ENCODE measurements around the gene FOSL1.
A peak's percentile ranks its signal among the peaks of the same experiment; 100 is the strongest.
"Not testable (repeated sequence)": the region's sequence is repeated elsewhere in the genome, so short reads cannot be mapped to it uniquely, and the experiment has no call there.

FOSL1 gene

GRCh38 chr11:65898656-65899355 is 1.4 kb downstream of the FOSL1 start:
- DNase-seq (ENCODE audit: insufficient read length, low spot score): no peak

GRCh38 chr11:65897020-65897471 is 3.1 kb downstream of the FOSL1 start:
- TF ChIP-seq PAX5 (IDR thresholded peaks at IDR 0.05; ENCODE audit: insufficient read depth, low read length, severe bottlenecking): no peak
- TF ChIP-seq TAF1 (IDR thresholded peaks at IDR 0.05; ENCODE audit: low read depth, low read length): no peak
- TF ChIP-seq POU2F2 (IDR thresholded peaks at IDR 0.05; ENCODE audit: low read depth, low read length): no peak
- TF ChIP-seq SPI1 (IDR thresholded peaks at IDR 0.05; ENCODE audit: low read depth, low read length): no peak
- no peak for TF ChIP-seq POLR2AphosphoS5 (IDR thresholded peaks at IDR 0.05; ENCODE audit: low read depth, low read length)
- TF ChIP-seq POLR2A (IDR thresholded peaks at IDR 0.05; ENCODE audit: low read depth, low read length): no peak

More at GRCh38 chr11:65898656-65899355, 1.4 kb downstream of the FOSL1 start:
- TF ChIP-seq POU2F2 (IDR thresholded peaks at IDR 0.05; ENCODE audit: low read depth, low read length) (no peak), POLR2AphosphoS5 (IDR thresholded peaks at IDR 0.05; ENCODE audit: low read depth, low read length) (no peak), SPI1 (IDR thresholded peaks at IDR 0.05; ENCODE audit: low read depth, low read length) (no peak), PAX5 (IDR thresholded peaks at IDR 0.05; ENCODE audit: insufficient read depth, low read length, severe bottlenecking) (no peak), TAF1 (IDR thresholded peaks at IDR 0.05; ENCODE audit: low read depth, low read length) (no peak), POLR2A (IDR thresholded peaks at IDR 0.05; ENCODE audit: low read depth, low read length) (no peak)
- no peak for FAIRE-seq

GRCh38 chr11:65896034-65896999 is 3.9 kb downstream of the FOSL1 start:
- TF ChIP-seq PAX5 (IDR thresholded peaks at IDR 0.05; ENCODE audit: insufficient read depth, low read length, severe bottlenecking): no peak
- no peak for TF ChIP-seq POLR2AphosphoS5 (IDR thresholded peaks at IDR 0.05; ENCODE audit: low read depth, low read length)
- no peak for TF ChIP-seq TAF1 (IDR thresholded peaks at IDR 0.05; ENCODE audit: low read depth, low read length)
- no peak for TF ChIP-seq POU2F2 (IDR thresholded peaks at IDR 0.05; ENCODE audit: low read depth, low read length)
- no peak for TF ChIP-seq POLR2A (IDR thresholded peaks at IDR 0.05; ENCODE audit: low read depth, low read length)
- TF ChIP-seq SPI1 (IDR thresholded peaks at IDR 0.05; ENCODE audit: low read depth, low read length): no peak
- DNase-seq (ENCODE audit: insufficient read length, low spot score) (no peak), FAIRE-seq (no peak)

More at GRCh38 chr11:65897020-65897471, 3.1 kb downstream of the FOSL1 start:
- FAIRE-seq: no peak
- DNase-seq (ENCODE audit: insufficient read length, low spot score): no peak

GRCh38 chr11:65895482-65895981 is 4.7 kb downstream of the FOSL1 start:
- DNase-seq (ENCODE audit: insufficient read length, low spot score): no peak
- TF ChIP-seq PAX5 (IDR thresholded peaks at IDR 0.05; ENCODE audit: insufficient read depth, low read length, severe bottlenecking) (no peak), POLR2AphosphoS5 (IDR thresholded peaks at IDR 0.05; ENCODE audit: low read depth, low read length) (no peak), POLR2A (IDR thresholded peaks at IDR 0.05; ENCODE audit: low read depth, low read length) (no peak), TAF1 (IDR thresholded peaks at IDR 0.05; ENCODE audit: low read depth, low read length) (no peak), SPI1 (IDR thresholded peaks at IDR 0.05; ENCODE audit: low read depth, low read length) (no peak), POU2F2 (IDR thresholded peaks at IDR 0.05; ENCODE audit: low read depth, low read length) (no peak)
- FAIRE-seq: no peak

GRCh38 chr11:65894034-65894591 is 6.1 kb downstream of the FOSL1 start:
- no peak for DNase-seq (ENCODE audit: insufficient read length, low spot score)
- peak; percentile 41 for FAIRE-seq
- no peak for TF ChIP-seq POU2F2 (IDR thresholded peaks at IDR 0.05; ENCODE audit: low read depth, low read length)
- peak; percentile 63 for TF ChIP-seq SPI1 (IDR thresholded peaks at IDR 0.05; ENCODE audit: low read depth, low read length)

GRCh38 chr11:65892661-65893317 is 7.4 kb downstream of the FOSL1 start:
- DNase-seq (ENCODE audit: insufficient read length, low spot score): no peak
- no peak for TF ChIP-seq SPI1 (IDR thresholded peaks at IDR 0.05; ENCODE audit: low read depth, low read length)
- no peak; the same call in none of the 2 replicates for TF ChIP-seq POLR2AphosphoS5 (IDR thresholded peaks at IDR 0.05; ENCODE audit: low read depth, low read length)
- TF ChIP-seq POLR2A (IDR thresholded peaks at IDR 0.05; ENCODE audit: low read depth, low read length): peak; percentile 19; the same call in 1 of the 2 replicates
- FAIRE-seq: no peak

GRCh38 chr11:65892137-65892540 is 8.0 kb downstream of the FOSL1 start:
- FAIRE-seq: peak; percentile 48
- DNase-seq (ENCODE audit: insufficient read length, low spot score): not testable (repeated sequence)

GRCh38 chr11:65891219-65892136 is 8.7 kb downstream of the FOSL1 start:
- DNase-seq (ENCODE audit: insufficient read length, low spot score) (no peak), FAIRE-seq (no peak)
- TF ChIP-seq POU2F2 (IDR thresholded peaks at IDR 0.05; ENCODE audit: low read depth, low read length) (no peak; the same call in 1 of the 2 replicates), SPI1 (IDR thresholded peaks at IDR 0.05; ENCODE audit: low read depth, low read length) (no peak), PAX5 (IDR thresholded peaks at IDR 0.05; ENCODE audit: insufficient read depth, low read length, severe bottlenecking) (no peak), POLR2A (IDR thresholded peaks at IDR 0.05; ENCODE audit: low read depth, low read length) (no peak), POLR2AphosphoS5 (IDR thresholded peaks at IDR 0.05; ENCODE audit: low read depth, low read length) (no peak), TAF1 (IDR thresholded peaks at IDR 0.05; ENCODE audit: low read depth, low read length) (0 out of 2 replicates have a peak, but pooled peaks have one; percentile 10)
